NCI-H446 (cell line): ENCODE data around the gene TWIST2.
A peak's percentile ranks its signal among the peaks of the same experiment; 100 is the strongest.

Experiments used
- DNase-seq, 2 experiments: peaks; one replicate each; lab custom pipeline; 2025; lab: John Stamatoyannopoulos, UW

TWIST2 gene

DNA sequence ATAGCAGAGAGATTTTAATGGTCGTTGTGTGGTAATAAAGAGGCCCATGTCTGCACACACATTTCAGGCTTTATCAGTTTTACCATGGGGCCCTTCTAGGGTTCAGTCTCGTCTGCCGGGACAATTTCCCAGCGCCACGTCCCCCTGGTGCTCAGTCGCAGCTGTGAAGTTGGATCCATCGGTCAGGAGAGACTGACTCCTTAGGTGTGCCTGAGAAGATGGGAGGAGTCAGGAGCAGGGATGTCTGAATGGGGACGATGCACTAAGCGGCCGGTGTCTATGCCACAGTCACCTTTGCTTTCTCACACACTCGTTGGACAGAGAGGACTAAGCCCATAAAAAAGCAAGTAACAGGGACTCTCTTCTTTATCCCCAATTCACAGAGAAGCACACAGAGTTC is 71.4 kb downstream of the TWIST2 start:
- no peak for DNase-seq

DNA sequence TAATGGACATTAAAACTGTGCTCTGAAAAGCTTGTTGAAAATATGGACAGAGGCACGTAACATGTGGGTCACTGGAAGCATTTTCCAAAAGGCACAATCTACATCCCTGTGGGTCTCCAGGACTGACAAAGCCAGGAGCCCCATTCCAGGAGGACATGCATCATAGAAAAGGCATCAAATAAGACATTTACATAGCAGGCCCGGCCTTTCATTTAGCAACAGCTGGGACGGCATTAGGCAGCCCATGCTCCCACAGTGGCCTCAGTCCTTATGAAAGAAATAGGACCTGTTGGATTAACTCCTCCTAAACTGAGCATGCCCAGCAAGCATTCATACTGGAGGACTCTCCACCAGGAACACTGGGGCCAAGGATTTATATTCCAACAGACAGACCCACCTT is 72.2 kb downstream of the TWIST2 start:
- DNase-seq, result no peak

DNA sequence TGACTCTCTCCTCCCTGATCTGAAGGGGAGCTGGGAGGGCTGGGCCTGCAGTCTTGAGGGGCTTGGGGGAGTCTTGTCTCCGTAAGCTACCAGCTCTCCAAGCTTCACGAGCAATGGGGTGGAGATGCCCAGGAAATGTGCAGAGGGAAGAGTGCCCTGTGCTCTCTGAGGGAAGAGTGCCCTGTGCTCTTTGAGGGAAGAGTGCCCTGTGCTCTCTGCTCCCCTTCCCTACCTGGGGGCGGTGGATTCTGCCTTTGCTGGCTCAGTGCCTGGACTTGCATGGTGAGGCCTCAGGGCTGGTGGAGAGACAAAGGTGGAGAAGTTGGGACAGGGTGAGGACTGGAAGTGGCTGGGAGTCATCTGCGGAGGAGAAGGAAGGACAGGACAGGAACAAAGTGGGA is 72.7 kb downstream of the TWIST2 start:
- DNase-seq, result no peak

DNA sequence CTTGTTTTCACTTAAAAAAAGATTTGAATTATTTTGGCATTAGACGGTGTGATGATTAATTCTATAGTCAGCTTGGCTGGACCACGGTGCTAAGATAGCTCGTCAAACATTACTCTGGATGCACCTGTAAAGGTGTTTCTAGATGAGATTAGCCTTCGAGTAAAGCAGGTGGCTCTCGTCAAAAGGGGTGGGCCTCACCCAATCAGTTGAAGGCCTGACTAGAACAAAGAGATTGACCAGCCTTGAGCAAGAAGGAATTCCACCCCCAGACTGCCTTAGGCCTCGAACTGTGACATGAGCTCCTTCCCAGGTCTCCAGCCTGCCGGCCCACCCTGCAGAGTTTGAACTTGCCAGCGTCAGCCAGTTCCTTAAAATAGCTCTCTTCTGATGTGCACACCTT is 73.4 kb downstream of the TWIST2 start:
- DNase-seq, result no peak

DNA sequence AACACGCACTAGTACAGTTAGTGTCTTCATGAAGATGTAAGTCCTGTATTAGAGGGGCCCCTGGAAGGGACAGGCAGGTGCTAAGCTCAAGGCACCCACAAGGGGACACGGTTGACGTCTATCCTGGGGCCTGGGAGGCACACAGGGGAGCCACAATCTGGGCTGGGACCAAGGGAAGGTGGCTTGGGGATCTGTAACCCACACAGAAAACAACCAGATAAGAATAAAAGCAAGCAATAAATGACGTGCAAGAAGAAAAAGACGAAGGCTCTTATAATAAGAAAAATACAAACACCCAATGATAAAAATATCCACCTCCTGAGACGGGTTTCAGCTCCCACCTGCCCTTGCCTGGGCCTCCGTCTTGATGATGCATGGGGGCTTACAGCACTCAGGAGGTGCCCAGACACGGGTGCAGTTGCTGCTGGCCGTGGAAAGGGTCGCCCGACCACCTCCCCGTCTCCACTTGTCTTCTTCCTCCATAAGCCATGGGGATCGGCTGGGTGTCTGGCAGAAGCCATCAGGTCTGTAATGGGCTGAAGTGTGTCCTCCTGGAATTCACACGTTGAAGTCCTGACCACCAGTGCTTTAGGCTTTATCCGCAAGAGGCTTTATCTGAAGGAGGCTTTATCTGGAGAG is 73.9 kb downstream of the TWIST2 start:
- no peak for DNase-seq

DNA sequence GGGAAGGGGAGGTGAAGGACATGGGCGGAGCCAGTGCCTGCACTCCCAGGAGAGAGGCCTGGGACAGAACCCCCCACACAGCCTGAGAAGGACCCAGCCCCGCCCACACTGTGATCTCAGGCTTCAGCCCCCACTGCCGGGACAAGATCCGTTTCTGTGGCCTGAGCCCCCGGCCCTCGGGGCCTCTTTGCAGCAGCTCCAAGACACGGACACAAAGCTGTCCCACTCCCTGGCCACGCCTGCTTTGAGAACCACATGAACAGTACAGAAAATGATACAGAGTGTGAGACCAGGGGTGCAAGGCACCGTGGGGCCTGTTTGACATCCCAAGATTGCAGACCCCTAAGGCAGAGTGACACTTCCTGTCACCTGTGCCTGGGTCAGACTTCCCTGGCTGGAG is 74.5 kb downstream of the TWIST2 start:
- no peak for DNase-seq

DNA sequence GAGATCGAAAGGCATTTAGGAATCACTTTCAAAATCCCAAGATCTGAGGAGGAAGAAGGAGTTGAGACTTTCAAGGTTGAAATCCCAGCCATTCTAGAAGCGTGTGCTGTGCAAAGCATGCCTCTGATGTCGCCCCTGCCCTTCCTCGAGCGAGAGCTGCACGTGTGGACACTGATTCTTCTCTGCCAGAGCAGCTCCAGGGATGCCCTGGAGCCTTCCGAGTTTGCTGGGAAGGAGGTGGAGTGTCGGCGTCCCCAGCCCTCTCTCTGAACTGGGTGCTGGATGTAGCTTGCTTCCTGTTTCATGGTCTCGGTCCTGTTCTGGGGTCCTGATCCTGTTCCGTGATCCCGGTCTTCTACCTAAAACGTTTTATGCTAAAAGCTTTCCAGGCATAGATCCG is 76.1 kb downstream of the TWIST2 start:
- DNase-seq, result no peak

DNA sequence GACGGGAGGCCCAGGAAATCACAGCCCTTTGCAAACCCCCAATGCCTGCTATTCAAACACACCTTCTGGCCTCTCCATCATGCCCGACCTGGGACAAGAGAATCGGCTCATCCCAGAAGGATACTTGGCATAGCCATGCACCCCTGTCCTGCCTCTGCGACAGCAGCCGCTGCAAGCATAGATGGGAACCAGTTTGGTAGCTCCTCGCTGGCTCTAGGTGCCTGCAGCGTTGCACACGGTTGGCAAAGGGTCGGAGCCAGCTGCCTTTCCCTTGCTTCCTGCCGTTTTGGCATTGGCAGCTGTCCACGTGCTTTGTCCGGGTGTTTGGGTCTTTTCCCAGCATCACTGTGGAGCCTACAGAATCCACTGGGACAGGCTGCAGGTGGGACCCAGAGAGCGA is 76.9 kb downstream of the TWIST2 start:
- peak in 1 of 2 experiments; percentile 33 for DNase-seq

DNA sequence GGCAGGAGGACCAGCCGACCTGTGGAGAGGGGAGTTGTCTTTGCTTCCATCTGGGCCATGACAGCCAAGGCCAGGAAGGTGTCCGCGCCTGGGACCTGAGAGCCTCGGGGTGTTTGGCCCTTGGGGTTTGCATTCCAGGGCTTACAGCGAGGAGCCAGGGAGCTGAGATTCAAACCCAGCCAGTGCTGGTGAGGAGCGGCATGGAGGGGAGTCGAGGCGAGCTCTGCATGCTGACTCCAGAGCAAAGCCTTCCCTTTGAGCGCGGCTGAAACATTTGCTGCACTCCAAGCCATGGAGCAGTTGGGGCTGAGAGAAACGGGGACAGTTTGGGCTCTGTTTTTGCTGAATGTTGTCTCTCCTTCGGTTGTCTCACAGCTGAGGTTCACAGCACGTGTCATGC is 77.4 kb downstream of the TWIST2 start:
- no peak for DNase-seq

DNA sequence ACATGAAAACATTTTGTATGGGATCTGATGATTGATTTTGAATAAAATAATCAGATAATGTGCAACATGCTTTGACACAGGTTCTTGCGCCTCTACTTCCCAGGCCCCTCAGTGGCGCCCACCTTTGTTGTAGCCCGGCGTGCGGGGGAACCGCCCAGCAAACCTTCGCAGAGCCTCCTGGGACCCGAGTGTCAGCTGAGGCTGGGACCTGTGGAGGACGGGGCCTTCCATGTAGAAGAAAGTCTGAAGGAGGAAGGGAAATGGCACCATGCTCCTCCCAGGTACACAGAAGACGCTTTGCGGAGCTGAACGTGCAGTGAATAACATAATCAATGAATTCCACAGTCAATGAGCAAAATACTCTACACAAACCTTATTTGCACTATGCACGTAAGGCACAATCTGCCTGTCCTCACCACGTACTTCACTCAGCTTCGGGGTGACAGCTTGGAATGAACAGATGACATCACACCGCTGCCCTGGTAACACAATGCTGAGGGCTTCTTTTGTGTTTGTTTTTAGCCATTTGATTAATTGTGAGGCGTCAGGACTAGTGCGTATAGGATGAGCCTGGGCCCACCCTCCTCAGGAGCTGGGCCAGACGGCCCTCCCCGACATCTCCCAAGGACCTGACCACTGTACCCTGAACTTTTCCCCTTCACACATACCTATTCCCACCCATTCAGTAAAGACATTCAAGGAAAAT is 78.1 kb downstream of the TWIST2 start:
- DNase-seq, result no peak

DNA sequence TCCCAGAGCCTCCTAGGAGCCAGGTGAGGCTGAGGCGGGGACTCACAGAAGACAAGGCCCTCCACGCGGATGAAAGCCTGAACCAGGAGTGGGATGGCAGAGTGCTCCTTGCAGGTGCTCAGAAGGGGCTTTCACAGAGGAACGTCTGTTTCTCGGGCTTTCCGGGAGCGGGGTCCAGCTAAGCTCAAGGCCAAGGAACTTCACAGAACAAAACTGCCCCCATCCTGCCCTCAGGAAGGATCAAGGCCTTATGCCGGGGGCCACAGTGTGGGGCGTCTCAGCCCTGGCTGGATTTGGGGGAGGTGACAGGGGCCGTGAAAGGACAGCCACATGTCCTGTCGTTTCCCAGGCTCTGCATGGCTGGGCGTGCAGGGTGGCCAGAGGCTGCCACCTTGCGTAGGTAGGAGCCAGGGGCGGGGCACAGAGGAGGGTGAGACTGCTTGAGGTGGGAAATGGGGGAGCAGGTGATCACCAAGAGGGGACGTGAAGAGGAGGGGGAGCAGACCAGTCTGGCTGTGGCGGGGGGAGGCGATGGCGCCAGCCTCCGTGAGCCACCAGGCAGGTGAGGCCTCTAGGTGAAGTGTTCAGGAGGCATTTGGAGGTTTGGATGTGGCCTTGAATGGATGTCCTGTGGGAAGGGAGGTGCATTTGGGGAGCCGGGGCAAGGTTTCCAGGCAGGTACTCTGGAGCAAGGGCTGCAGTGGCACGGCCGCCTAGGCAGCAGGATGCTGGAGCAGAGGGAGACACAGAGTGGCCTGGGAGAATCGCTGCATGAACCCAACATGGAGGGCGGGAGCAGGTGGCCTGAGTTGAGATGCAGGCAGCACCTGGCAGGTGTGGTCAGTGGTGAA is 79.1 kb downstream of the TWIST2 start:
- no peak for DNase-seq

DNA sequence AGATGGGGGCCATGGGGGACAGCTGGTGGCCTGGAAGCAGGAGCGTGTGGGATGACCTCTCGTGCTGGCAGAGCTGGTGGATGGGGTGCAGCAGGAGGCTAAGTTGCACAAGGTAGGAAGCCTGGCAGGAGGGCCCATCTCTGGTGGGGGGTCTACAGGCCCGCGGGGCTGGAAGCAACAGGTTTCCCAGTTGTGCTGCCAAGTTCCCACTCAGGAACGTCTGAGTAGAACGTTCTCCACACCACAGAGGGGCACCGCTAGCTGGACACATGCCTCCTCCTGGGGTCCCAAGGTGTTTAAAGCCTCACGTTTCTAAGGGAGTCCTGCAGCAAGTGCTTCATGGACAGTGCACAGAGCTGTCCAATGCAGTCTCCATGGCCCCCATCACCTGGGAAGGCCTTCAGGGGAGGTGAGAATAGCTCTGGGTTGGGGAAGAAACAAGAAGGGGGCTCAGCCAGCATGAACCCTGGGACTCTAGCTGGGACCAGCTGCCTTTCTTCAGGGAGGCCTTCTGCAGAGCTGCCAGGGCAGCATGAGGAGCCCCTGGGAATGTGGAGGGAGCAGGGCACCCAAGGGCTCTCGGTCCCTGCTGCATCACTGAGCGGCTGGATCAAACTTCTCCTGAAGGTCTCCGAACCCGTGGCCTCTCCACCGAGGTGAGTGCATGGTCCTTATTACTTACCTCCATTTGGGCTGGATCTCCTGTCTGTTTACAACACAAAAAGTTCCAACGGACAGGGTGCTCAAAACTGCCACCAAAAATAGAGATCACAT is 80.0 kb downstream of the TWIST2 start:
- DNase-seq, result no peak

DNA sequence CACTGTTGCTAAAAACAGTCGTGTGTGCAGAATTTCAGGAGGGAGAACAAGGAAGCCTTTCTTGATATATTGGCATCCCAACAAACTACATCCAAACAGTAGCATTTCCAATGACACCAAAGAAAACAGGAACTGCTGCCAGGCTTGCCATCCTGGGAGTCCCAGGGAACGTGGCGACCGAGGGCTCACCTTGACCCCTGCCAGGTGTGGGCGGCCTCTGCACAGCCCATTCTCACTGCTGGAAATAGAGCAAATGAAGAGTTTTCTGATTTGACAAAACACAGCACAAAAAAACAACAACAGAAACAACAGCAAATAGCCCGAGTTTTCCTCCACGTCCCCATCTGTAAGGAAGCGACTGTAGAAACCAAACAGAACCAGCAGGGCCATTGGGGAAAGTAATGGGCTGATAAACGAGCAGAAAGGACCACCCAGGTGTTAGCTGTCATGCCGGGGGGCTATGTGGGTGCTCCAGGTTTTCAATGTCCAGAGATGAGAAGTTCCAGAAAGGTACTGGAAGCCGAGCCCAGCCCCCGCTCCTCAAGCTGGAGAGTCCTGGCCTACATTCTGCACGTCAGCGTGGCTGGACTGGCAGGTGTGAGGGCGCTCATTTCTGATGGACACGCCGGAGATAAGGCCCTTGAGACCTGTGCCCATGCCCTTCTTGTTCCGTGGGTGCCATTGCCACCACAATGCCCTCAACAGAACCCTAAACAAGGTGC is 80.8 kb downstream of the TWIST2 start:
- no peak for DNase-seq

DNA sequence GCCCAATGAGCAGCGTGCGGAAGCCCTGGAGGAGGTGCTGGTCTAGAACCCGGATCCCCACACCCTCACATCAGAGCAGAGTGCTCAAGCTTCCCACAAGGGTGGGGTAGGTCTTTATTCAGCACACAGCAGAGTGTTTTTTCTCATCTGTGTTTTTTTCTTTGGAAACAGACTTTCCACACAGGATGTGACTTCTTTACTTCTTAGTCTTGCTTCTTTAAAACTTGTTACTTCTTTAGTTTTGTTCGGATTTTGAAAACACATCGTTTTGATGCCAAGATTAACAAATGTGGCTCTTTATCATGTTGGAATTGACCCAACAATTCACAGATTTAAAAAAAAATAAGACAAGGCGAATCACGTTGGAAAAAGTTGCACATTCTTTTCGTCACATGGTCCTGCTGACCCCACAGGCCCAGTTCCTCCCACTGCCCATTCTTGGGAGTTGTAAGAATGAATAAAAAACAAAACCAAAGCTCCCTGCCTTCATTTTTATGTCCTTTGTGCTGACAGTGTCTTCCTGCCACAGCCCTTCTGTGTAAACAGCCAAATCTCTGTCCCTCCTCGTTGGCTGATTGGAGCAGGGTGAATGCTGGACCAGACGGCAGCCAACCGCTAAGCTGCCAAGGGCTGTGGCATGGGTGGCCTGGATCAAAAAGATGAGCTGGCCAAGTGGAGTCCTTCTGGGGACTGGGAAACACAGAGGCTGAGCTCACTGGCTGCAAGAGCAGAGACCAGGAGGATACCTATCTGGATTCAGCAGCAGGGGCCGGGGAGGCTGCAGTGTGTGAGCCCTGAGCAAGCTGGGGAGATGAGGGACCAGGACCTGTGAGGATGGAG is 81.6 kb downstream of the TWIST2 start:
- DNase-seq, result no peak

DNA sequence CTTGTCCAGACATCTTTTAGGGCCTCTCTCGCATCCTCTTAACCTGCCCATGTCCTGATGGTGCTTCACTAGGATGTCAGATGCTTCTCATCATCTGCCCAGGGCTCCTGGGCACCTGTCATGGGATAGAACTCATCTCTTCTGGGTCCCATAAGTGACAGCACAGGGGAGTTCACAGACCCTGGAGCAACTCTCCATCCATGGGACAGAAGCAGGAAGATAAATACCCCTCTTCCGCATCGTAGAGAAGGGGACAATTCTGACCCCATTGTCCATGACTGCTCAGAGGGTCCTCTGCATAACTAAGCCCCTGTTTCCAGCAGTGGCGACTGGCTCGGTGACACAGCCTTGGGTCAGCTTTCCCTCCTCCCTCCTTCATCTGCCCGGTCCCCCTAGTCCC is 82.3 kb downstream of the TWIST2 start:
- DNase-seq, result no peak

DNA sequence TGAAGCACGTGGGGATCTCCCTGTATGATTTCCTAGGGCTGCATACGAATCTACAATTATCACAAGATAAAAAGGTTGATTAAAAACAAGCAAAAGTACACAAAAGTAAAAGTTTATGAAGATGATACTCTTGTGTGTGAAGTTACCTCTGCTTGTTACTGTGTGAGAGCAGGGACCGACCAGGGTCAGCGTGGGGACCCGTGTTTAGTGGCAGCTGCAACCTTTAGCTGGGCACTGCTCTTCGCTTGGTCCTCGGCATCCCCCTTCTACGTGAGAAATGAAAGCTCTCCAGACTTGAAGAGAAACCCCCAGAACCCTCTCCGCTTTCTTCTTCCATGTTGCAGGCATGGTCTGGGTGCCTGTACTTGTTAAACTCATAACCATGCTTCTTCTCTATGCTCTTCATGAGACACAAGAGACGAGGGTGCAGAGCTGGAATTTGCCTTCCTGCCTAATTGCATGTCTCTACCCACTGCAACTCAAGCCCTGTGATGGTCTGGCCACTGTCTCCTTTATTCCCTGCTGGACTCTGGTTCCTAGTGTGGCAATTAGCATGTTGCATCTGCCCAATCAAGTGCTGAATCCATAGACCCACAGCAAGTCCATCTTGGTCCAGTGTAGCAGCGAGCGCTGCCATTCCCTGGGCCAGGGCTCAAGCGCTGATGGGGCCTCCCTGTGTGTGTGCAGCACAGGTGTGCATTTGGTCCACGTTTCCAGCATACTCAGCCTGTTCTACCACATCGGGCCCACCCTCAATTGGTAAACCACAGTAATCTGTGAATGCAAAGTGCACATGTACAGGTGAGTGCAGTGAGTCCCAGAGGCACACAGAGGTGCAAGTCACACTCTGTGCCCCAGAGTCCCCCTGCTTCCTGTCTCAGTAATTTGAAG is 88.5 kb downstream of the TWIST2 start:
- no peak for DNase-seq

DNA sequence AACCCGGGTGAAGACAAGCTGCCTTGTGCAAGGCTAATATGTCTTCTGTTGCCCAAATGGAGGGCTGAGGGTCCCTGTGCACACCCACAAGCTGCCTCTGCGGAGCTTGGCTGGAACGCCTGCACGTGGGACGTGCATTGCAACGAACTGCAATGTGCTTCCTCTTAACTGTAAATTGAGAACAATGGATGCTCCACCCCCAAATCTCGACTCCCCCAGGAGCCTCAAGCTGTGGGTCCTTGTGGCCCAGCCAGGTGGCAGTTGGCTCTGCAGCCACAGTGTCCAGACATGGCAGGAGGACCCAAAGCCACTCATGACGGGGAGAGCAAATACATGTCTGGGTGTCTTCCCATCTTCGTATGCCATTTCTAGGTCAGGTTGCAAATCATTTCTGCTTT is 90.1 kb downstream of the TWIST2 start:
- DNase-seq, result no peak

DNA sequence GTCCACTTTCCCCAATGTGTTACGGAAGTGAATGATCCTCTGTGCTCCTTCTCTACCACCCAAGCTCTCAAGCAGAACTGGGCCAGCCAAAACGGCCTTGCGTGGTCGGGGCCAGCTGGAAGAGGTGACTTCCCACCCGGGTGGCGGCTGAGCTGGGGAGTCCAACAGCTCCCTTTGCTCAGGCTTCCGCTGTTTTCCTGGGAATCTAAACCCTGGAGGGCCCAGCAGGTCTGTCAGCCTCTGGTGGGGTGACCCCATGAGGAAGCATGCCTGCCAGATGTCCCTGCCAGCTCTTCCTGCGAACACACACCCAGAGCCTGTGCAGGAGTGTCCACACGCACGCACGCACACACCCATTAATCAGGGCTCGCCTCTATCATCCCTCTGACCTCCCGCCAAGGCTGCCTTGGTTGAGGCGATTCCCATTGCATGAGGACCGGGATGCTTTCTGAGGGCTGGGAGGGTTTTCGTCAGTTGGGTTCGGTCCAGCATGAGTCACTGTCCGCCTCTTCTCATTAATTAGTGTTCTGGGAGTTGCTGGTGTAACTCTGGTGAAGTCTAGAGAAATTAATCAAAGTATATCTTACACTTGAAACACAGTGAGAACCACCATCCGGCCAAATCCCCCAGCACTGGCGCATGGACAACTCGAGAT is 90.6 kb downstream of the TWIST2 start:
- DNase-seq, result peak; percentile 27 to 57

DNA sequence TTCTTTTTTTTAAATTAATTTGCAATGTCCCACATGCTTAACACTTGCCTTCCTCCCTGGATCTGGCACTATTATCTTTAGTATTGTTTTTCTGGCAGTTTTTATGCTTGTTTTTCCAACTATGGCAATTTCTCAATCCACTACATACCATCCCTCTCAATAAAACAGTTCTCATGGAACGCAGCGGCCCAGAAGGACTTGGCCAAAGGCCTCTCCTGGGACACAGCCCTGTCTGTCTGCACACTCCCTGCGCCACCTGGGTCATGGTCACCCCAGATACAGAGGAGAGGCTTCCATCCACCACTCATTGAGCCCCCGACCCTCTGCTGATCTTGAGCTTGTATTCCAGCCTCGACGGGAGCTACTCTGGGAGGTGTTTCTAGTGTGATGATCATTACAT is 91.2 kb downstream of the TWIST2 start:
- DNase-seq, result no peak
